ENCODE data around the gene PPARG.

Gene PPARG

DNA sequence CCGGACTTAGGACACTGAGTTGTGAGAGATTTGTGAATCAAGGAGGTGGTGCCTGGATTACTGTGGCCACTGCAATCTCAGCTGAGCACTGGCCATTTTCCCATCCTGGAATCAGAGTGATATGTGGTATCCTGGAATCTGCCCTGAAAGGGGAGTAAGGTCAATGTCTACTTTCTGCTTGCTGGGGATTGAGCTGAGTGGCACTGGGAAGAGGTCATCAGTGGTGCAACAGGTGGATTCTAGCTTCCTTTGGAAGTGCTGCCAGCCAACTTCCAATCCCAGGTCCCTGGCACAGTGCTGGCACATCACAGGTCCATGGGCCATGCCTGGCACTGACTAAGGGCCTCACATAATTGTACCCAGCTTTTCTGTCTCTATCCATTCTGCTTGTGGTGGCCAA is 174.8 kb downstream of the PPARG start:
- no peaks in the 10 kb centered on the region for H3F3A ChIP-seq (ENCODE audit: insufficient read depth, low read length)
- no peak overlapping the region for H3K27ac ChIP-seq (ENCODE audit: low read depth, low read length, poor library complexity, severe bottlenecking)
- H3K36me3 ChIP-seq (ENCODE audit: insufficient read depth, low read length) = no peaks in the 10 kb centered on the region
- no peaks in the 10 kb centered on the region for H3K4me1 ChIP-seq (ENCODE audit: insufficient read depth, low read length, severe bottlenecking)
- no peak overlapping the region for H3K4me3 ChIP-seq (ENCODE audit: low read depth, low read length, poor library complexity, severe bottlenecking)
- TF ChIP-seq, protein P1, sequence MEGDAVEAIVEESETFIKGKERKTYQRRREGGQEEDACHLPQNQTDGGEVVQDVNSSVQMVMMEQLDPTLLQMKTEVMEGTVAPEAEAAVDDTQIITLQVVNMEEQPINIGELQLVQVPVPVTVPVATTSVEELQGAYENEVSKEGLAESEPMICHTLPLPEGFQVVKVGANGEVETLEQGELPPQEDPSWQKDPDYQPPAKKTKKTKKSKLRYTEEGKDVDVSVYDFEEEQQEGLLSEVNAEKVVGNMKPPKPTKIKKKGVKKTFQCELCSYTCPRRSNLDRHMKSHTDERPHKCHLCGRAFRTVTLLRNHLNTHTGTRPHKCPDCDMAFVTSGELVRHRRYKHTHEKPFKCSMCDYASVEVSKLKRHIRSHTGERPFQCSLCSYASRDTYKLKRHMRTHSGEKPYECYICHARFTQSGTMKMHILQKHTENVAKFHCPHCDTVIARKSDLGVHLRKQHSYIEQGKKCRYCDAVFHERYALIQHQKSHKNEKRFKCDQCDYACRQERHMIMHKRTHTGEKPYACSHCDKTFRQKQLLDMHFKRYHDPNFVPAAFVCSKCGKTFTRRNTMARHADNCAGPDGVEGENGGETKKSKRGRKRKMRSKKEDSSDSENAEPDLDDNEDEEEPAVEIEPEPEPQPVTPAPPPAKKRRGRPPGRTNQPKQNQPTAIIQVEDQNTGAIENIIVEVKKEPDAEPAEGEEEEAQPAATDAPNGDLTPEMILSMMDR (IDR thresholded peaks at IDR 0.05; ENCODE audit: low read length) = no peak
- no peak for TF ChIP-seq EZH2 (IDR thresholded peaks at IDR 0.05; ENCODE audit: borderline replicate concordance, low read length)
- H4K20me1 ChIP-seq (ENCODE audit: insufficient read depth, low read length) = no peaks in the 10 kb centered on the region
- H3K9me2 ChIP-seq (ENCODE audit: low read depth, low read length) = no peaks in the 10 kb centered on the region
- H2AFZ ChIP-seq (ENCODE audit: low read length) = no peak overlapping the region
- no peaks in the 10 kb centered on the region for H3K27me3 ChIP-seq (ENCODE audit: insufficient read depth, low read length)
- no peaks in the 10 kb centered on the region for H3K9me3 ChIP-seq (ENCODE audit: low read length)
- H3K4me2 ChIP-seq (ENCODE audit: low read length) = no peak overlapping the region
- no peak overlapping the region for H3K9ac ChIP-seq (ENCODE audit: low read length)
- H3K79me2 ChIP-seq (ENCODE audit: insufficient read depth, low read length) = no peaks in the 10 kb centered on the region

DNA sequence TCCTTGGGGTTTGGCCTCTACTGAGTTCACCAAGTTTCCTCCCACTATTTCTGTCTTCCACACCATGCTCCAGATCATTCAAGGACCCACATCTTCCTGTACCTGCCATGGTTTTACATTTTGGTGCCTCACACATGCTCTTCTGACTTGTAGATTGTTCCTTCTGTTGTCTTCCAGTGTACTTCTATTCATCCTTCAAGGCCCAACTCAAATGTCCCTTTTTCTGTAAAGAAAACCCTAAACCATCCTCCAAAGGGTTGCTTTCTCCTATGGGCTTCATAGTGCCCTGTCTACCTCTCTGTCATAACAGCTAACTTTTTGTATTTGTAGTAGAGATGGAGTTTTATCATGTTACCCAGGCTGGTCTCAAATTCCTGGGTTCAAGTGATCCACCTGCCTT is 175.3 kb downstream of the PPARG start:
- TF ChIP-seq, protein P1 (IDR thresholded peaks at IDR 0.05; ENCODE audit: low read length) = no peak
- no peak for TF ChIP-seq EZH2 (IDR thresholded peaks at IDR 0.05; ENCODE audit: borderline replicate concordance, low read length)
- Histone ChIP-seq H3K4me1 (ENCODE audit: insufficient read depth, low read length, severe bottlenecking) (no peaks in the 10 kb centered on the region), H3K27me3 (ENCODE audit: insufficient read depth, low read length) (no peaks in the 10 kb centered on the region), H3K9me3 (ENCODE audit: low read length) (no peaks in the 10 kb centered on the region), H3K9ac (ENCODE audit: low read length) (no peak overlapping the region), H3K79me2 (ENCODE audit: insufficient read depth, low read length) (no peaks in the 10 kb centered on the region), H3K27ac (ENCODE audit: low read depth, low read length, poor library complexity, severe bottlenecking) (no peak overlapping the region), H3K4me2 (ENCODE audit: low read length) (no peak overlapping the region), H3K9me2 (ENCODE audit: low read depth, low read length) (no peaks in the 10 kb centered on the region), H3K4me3 (ENCODE audit: low read depth, low read length, poor library complexity, severe bottlenecking) (no peak overlapping the region), H3K36me3 (ENCODE audit: insufficient read depth, low read length) (no peaks in the 10 kb centered on the region), H2AFZ (ENCODE audit: low read length) (no peak overlapping the region), H4K20me1 (ENCODE audit: insufficient read depth, low read length) (no peaks in the 10 kb centered on the region), H3F3A (ENCODE audit: insufficient read depth, low read length) (no peaks in the 10 kb centered on the region)

DNA sequence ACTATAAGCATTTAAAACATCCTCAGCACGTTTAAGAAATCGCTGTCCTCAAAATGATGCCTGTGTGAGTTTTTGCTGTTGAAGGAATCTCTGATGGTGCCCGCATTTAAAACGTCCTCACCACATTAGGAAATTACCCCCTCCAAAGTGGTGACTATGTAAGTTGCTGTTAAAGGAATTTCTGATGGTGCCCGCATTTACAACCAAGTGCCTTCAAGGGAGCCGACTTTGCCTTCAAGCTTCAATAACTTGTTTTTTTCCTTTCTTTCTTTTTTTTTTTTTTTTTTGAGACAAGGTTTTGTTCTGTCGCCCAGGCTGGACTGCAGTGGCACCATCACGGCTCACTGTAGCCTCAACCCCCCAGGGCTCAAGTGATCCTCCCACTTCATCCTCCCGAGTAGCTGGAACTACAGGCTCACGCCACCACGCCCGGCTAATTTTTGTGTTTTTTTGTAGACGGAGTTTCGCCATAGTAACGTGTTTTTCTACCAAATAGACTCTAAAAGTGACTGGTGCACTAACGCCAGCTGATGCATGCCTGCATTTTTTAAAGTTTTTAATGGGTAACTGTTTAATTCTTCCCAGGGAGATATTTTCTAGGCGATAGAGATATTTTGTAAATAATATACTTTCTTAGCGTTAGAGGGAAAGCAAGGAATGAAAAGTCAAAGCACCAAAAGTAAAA is 176.4 kb downstream of the PPARG start:
- Histone ChIP-seq H3K9me3 (ENCODE audit: low read length) (no peaks in the 10 kb centered on the region), H3K4me1 (ENCODE audit: insufficient read depth, low read length, severe bottlenecking) (no peaks in the 10 kb centered on the region), H3K9me2 (ENCODE audit: low read depth, low read length) (no peaks in the 10 kb centered on the region), H3K4me3 (ENCODE audit: low read depth, low read length, poor library complexity, severe bottlenecking) (no peak overlapping the region), H4K20me1 (ENCODE audit: insufficient read depth, low read length) (no peaks in the 10 kb centered on the region), H3K27me3 (ENCODE audit: insufficient read depth, low read length) (no peaks in the 10 kb centered on the region), H3K27ac (ENCODE audit: low read depth, low read length, poor library complexity, severe bottlenecking) (no peak overlapping the region), H3K9ac (ENCODE audit: low read length) (no peak overlapping the region), H3F3A (ENCODE audit: insufficient read depth, low read length) (no peaks in the 10 kb centered on the region), H3K79me2 (ENCODE audit: insufficient read depth, low read length) (no peaks in the 10 kb centered on the region), H2AFZ (ENCODE audit: low read length) (no peak overlapping the region), H3K4me2 (ENCODE audit: low read length) (no peak overlapping the region), H3K36me3 (ENCODE audit: insufficient read depth, low read length) (no peaks in the 10 kb centered on the region)
- TF ChIP-seq EZH2 (IDR thresholded peaks at IDR 0.05; ENCODE audit: borderline replicate concordance, low read length) = no peak
- TF ChIP-seq, protein P1 (IDR thresholded peaks at IDR 0.05; ENCODE audit: low read length) = no peak
